ENCODE results near the gene SIL1.

DNA sequence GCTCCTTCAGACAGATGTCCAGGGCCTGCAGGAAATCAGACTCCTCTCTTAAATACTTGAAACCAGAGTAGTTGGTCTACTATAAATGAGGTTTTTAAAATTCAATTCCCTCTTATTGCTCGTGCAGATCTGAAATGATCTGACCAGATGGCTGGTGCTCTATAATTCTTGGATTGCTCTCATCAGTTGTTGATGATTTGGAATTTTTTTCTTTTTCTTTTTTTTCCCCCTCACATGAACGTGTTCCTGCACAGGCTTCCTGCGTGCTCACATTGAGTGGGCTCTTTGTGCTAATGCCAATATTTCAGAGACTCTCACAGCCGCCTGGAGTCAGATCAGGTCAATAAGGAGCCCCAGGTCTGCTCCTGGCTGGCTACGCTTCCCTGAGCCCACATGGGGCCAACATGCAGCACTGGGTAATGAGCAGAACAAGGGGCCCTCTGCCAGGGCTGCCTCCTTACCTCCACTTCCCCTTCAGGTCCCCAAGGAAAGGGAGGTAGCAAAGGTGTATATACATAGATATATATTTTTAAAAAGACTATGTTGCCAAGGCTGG is 82.0 kb downstream of the SIL1 start:
- TF ChIP-seq CTCF (IDR thresholded peaks at IDR 0.05; ENCODE audit: low read length): no peak
- TF ChIP-seq EZH2 (IDR thresholded peaks at IDR 0.05; ENCODE audit: borderline replicate concordance, low read length): no peak

Measured in OCI-LY1 (cell line).